Caco-2 (cell line): ENCODE measurements around the gene CENPM. TPM values are rescaled to one million over a fixed set of nuclear protein-coding genes. Genes with fewer than 3 reads are reported as not detected.

Source experiments
- BruUV-seq: library from RNA; stranded (reverse); fragments of 400-500 nt; replicated peaks from 2 replicates; lab custom pipeline; 2021; lab: Mats Ljungman, UMichigan
- CTCF ChIA-PET: fragments of 300-600 bp; sonication (Branson Sonifier 250); formaldehyde crosslinking; loops from one replicate; lab custom pipeline; 2022; ENCODE audit warnings: antibody characterized with exemption; lab: Charles Lee
- POLR2A ChIA-PET: fragments of 300-600 bp; sonication (Branson Sonifier 250); formaldehyde crosslinking; loops from one replicate; lab custom pipeline; 2022; ENCODE audit warnings: antibody characterized with exemption; lab: Charles Lee
- DNase-seq, 2 experiments: peaks; one replicate each; pipeline versions ENCODE4 v3.0.0 to v3.0.0-alpha.2; 2020 to 2022
- H3K27me3 ChIP-seq: replicated peaks from 2 replicates; pipeline ENCODE4 v1.6.0; 2011; ENCODE audit warnings: low read length; ENCODE audit not compliant: control insufficient read depth, insufficient read depth
- H3K36me3 ChIP-seq: 2 replicates; pipeline ENCODE4 v1.5.1; 2011; ENCODE audit warnings: low read length; ENCODE audit not compliant: control insufficient read depth, insufficient read depth
- H3K4me1 ChIP-seq: fragments of 250-450 bp; sonication (Bioruptor Pico); 2 replicates; pipeline ENCODE4 v1.5.1; 2020; ENCODE audit warnings: mild to moderate bottlenecking
- H3K4me3 ChIP-seq: 2 replicates; pipeline ENCODE4 v1.5.1; 2011; ENCODE audit warnings: low read depth, mild to moderate bottlenecking, control low read depth, low read length
- H3K9me3 ChIP-seq: fragments of 250-450 bp; sonication (Bioruptor Pico); 2 replicates; pipeline ENCODE4 v1.5.1; 2020; ENCODE audit warnings: mild to moderate bottlenecking, moderate library complexity
- H3K27ac Mint-ChIP-seq: one replicate; pipeline ENCODE4 v1.8.0; 2022; ENCODE audit warnings: mixed read lengths; ENCODE audit not compliant: unreplicated experiment
- H3K27me3 Mint-ChIP-seq: one replicate; pipeline ENCODE4 v1.8.0; 2022; ENCODE audit warnings: mixed read lengths; ENCODE audit not compliant: insufficient read depth, unreplicated experiment
- H3K36me3 Mint-ChIP-seq: one replicate; pipeline ENCODE4 v1.8.0; 2022; ENCODE audit warnings: mild to moderate bottlenecking, mixed read lengths; ENCODE audit not compliant: insufficient read depth, unreplicated experiment
- H3K4me1 Mint-ChIP-seq: one replicate; pipeline ENCODE4 v1.8.0; 2022; ENCODE audit warnings: low read depth, mixed read lengths; ENCODE audit not compliant: unreplicated experiment
- H3K4me3 Mint-ChIP-seq: one replicate; pipeline ENCODE4 v1.8.0; 2022; ENCODE audit warnings: mild to moderate bottlenecking, moderate library complexity, mixed read lengths; ENCODE audit not compliant: unreplicated experiment
- H3K9me3 Mint-ChIP-seq: one replicate; pipeline ENCODE4 v1.8.0; 2022; ENCODE audit warnings: mixed read lengths; ENCODE audit not compliant: unreplicated experiment
- intact Hi-C: fragments of 100-400 bp; cut with micrococcal nuclease; formaldehyde crosslinking; loops from one replicate; pipeline ENCODE4 v1.10.0; 2022; ENCODE audit not compliant: unreplicated experiment
- total RNA-seq: library from RNA; stranded (reverse); gene quantifications from 2 replicates; pipeline ENCODE4 v1.2.3, GENCODE V29; 2022
- TF ChIP-seq, protein P1 (sequence below), 2 experiments: fragments of 200-600 bp in 1 of 2; IDR thresholded peaks; 1 replicate in 1 of 2; 2 replicates in 1 of 2; pipeline versions ENCODE4 v1.5.1 to v1.8.0; 2011 to 2022; ENCODE audit warnings: antibody characterized with exemption in 1 of 2, control low read depth in 1 of 2, inconsistent platforms in 1 of 2, low read depth in 1 of 2, low read length in 1 of 2, mild to moderate bottlenecking in 1 of 2, moderate library complexity in 1 of 2; ENCODE audit not compliant: insufficient read depth in 1 of 2, severe bottlenecking in 1 of 2, unreplicated experiment in 1 of 2

The CENPM gene
- total RNA-seq, 1 experiment from 2014 or later: 46.4 TPM

DNA sequence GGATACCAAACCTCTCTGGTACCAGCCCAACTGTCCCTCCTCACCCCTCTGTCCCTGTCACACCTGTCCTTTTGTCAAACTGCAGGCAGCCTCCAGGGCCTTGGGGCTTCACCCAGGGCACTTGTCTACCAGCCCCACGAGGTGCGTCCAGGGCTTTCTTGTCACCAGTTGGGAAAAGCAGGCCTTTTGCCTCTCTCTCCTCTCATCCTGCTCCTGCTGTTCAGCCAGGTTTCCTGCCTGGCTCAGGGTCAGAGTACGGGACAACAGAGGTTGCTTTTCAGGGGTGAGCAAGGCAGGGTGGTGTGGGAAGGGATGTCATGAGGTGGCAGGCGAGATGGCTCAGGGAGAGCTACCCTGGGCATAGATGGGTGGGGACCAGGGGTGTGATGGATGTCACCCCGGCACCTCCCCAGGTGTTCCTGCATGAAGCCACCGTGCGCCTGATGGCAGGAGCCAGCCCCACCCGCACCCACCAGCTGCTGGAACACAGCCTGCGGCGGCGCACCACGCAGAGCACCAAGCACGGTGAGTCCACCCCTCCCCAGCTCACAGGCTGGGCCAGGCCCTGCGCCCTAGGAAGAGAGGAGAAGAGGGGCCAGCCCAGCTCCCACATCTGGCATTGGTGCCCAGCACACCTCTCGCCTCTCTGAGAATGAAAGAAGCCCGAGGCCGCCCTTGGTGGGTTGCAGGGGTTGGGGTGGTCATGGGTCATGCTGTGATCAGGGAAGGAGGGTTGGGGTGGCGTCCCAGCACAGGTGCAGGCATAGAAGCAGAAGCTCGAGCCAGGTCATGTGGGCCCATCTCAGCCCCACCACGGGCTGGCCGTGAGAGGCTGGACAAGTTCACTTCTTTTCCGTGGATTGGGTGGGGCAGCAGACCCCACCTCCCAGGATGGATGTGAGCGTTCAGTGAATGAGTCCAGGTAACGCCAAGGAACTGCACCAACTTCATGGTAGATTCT, 42.2 kb downstream of the CENPM start:
- intact Hi-C loops: no loop called here
- BruUV-seq: no TSS peak
- CTCF ChIA-PET: no interaction called here
- H3K9me3 ChIP-seq: no peaks in the 10 kb centered on the region
- POLR2A ChIA-PET: no interaction called here
- Mint-ChIP-seq H3K27ac (no peak overlapping the region), H3K27me3 (no peaks in the 10 kb centered on the region), H3K4me1 (no peaks in the 10 kb centered on the region), H3K9me3 (no peaks in the 10 kb centered on the region), H3K4me3 (no peak overlapping the region), H3K36me3 (peaks cover 89% of the 10 kb centered on the region)
- no peaks in the 10 kb centered on the region; the same call in 1 of the 2 replicates for H3K36me3 ChIP-seq
- no peaks in the 10 kb centered on the region for H3K4me1 ChIP-seq
- TF ChIP-seq, protein P1, sequence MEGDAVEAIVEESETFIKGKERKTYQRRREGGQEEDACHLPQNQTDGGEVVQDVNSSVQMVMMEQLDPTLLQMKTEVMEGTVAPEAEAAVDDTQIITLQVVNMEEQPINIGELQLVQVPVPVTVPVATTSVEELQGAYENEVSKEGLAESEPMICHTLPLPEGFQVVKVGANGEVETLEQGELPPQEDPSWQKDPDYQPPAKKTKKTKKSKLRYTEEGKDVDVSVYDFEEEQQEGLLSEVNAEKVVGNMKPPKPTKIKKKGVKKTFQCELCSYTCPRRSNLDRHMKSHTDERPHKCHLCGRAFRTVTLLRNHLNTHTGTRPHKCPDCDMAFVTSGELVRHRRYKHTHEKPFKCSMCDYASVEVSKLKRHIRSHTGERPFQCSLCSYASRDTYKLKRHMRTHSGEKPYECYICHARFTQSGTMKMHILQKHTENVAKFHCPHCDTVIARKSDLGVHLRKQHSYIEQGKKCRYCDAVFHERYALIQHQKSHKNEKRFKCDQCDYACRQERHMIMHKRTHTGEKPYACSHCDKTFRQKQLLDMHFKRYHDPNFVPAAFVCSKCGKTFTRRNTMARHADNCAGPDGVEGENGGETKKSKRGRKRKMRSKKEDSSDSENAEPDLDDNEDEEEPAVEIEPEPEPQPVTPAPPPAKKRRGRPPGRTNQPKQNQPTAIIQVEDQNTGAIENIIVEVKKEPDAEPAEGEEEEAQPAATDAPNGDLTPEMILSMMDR (IDR thresholded peaks at IDR 0.05; ENCODE audit: insufficient read depth in 1 of 2, low read depth in 1 of 2, low read length in 1 of 2, severe bottlenecking in 1 of 2, unreplicated experiment in 1 of 2): no peak
- DNase-seq: no peak
- H3K27me3 ChIP-seq: no peaks in the 10 kb centered on the region
- H3K4me3 ChIP-seq: no peak overlapping the region

DNA sequence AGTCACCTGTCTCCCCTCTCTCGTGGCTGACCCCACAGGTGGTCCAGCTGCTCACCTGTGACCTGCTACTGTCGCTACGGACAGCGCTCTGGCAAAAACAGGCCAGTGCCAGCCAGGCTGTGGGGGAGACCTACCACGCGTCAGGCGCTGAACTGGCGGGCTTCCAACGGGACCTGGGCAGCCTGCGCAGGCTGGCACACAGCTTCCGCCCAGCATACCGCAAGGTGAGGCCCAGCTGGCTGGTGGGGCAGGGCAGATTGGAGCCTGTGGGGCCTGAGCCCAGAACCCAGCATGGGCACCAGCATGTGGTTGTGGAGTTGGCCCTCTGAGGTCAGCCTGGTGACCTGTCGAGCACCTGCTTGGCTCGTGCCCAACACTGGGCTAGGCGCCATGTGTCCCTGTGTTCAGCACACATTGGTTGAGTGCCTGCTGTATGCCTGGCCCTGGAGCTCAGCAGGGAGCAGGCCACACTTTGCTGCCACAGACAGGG, 44.0 kb downstream of the CENPM start:
- ChIA-PET CTCF (interaction anchor here (1.0 kb wide), 1 partner anchor 206 kb away, joined by 3 read pairs; no protein-coding TSS in a partner anchor), POLR2A (interaction anchor here (0.5 to 0.6 kb wide), 2 partner anchors 52 to 144 kb away, joined by 3 read pairs; no protein-coding TSS in a partner anchor)
- Histone ChIP-seq H3K36me3 (peaks cover 1% of the 10 kb centered on the region; the same call in 1 of the 2 replicates), H3K4me1 (no peaks in the 10 kb centered on the region), H3K9me3 (no peaks in the 10 kb centered on the region), H3K27me3 (no peaks in the 10 kb centered on the region), H3K4me3 (no peak overlapping the region)
- no peak overlapping the region for H3K27ac Mint-ChIP-seq
- no peaks in the 10 kb centered on the region for H3K9me3 Mint-ChIP-seq
- H3K4me3 Mint-ChIP-seq: no peak overlapping the region
- TF ChIP-seq, protein P1 (IDR thresholded peaks at IDR 0.05; ENCODE audit: insufficient read depth in 1 of 2, low read depth in 1 of 2, low read length in 1 of 2, severe bottlenecking in 1 of 2, unreplicated experiment in 1 of 2): no peak
- BruUV-seq: no TSS peak
- intact Hi-C loops: no loop called here
- no peaks in the 10 kb centered on the region for H3K27me3 Mint-ChIP-seq
- DNase-seq: no peak
- no peaks in the 10 kb centered on the region for H3K4me1 Mint-ChIP-seq
- H3K36me3 Mint-ChIP-seq: peaks cover 90% of the 10 kb centered on the region

DNA sequence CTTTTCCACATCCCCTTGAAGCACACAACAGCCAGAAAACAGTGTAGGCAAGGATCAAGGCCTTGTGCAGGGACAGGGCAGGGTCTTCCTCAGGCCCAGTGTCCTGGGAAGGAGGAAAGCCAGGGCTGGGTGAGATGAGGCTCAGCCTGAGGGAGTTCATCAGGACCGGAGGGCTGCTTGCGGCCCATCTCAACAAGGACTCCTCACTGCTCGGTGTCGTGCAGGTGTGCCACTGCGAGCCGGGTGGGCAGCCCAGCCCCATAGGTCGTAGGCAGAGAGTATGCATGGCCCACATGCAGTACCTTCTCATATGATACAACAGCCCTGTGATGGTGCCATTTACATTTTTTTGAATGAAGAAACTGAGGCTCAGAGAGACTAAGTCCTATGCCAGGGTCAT, 44.9 kb downstream of the CENPM start:
- Mint-ChIP-seq H3K27me3 (no peaks in the 10 kb centered on the region), H3K9me3 (no peaks in the 10 kb centered on the region), H3K4me1 (no peaks in the 10 kb centered on the region), H3K4me3 (no peak overlapping the region), H3K36me3 (peaks cover 92% of the 10 kb centered on the region), H3K27ac (no peak overlapping the region)
- BruUV-seq: no TSS peak
- Histone ChIP-seq H3K9me3 (no peaks in the 10 kb centered on the region), H3K4me3 (no peak overlapping the region), H3K4me1 (no peaks in the 10 kb centered on the region), H3K27me3 (no peaks in the 10 kb centered on the region), H3K36me3 (peaks cover 3% of the 10 kb centered on the region)
- intact Hi-C loops: no loop called here
- ChIA-PET CTCF (no interaction called here), POLR2A (no interaction called here)
- DNase-seq: no peak
- TF ChIP-seq, protein P1 (IDR thresholded peaks at IDR 0.05; ENCODE audit: insufficient read depth in 1 of 2, low read depth in 1 of 2, low read length in 1 of 2, severe bottlenecking in 1 of 2, unreplicated experiment in 1 of 2): no peak
